GM12892 (cell line): ENCODE measurements around the gene MKRN2.

Experiments used
- POLR2AphosphoS5 ChIP-seq: IDR thresholded peaks from 2 replicates; pipeline ENCODE4 v1.6.1; 2011; ENCODE audit warnings: low read depth, low read length, control low read depth
- TAF1 ChIP-seq: IDR thresholded peaks from 2 replicates; pipeline ENCODE4 v1.6.1; 2011; ENCODE audit warnings: low read depth, mild to moderate bottlenecking, control low read depth, low read length, borderline replicate concordance

DNA sequence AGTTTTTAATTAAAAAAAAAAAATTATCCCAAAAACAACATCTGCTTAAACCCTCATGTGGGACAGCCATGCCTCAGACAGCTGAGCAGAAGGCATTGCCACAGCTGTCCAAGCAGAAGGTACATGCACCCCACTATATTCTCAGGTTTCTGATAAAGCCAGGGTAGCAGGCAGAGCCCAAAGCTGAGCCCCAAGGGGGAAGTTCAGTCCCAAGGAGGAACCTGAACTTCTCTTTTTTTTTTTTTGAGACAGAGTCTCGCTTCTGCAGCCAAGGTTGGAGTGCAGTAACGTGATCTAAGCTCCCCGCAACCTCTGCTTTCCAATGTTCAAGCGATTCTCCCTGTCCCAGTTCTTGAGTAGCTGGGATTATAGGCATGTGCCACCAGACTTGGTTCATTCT, 33.2 kb downstream of the MKRN2 start:
- TF ChIP-seq POLR2AphosphoS5, result no peak
- no peak for TF ChIP-seq TAF1
